Stimulated activated naive CD8-positive, alpha-beta T cell treated with anti-CD3 and anti-CD28 coated beads, Interleukin-15, Interleukin-2, amounts not matched to agents 100 ng/mL and 50 ng/mL, for 24 hours (primary cell): ENCODE measurements around the gene AGXT2.
"Not testable (repeated sequence)": the region's sequence is repeated elsewhere in the genome, so short reads cannot be mapped to it uniquely, and the experiment has no call there.

ENCODE experiments used
- H3K27ac Mint-ChIP-seq: one replicate; pipeline ENCODE4 v1.8.0; 2021; ENCODE audit warnings: mild to moderate bottlenecking, mixed read lengths
- H3K27me3 Mint-ChIP-seq: one replicate; pipeline ENCODE4 v1.8.0; 2021; ENCODE audit warnings: mixed read lengths
- H3K36me3 Mint-ChIP-seq: one replicate; pipeline ENCODE4 v1.8.0; 2021; ENCODE audit warnings: low read depth, mixed read lengths
- H3K4me1 Mint-ChIP-seq: one replicate; pipeline ENCODE4 v1.8.0; 2021; ENCODE audit warnings: low read depth, mixed read lengths
- H3K4me3 Mint-ChIP-seq: one replicate; pipeline ENCODE4 v1.8.0; 2021; ENCODE audit warnings: mild to moderate bottlenecking, mixed read lengths
- H3K9me3 Mint-ChIP-seq: one replicate; pipeline ENCODE4 v1.8.0; 2021; ENCODE audit warnings: mixed read lengths

AGXT2 gene

DNA sequence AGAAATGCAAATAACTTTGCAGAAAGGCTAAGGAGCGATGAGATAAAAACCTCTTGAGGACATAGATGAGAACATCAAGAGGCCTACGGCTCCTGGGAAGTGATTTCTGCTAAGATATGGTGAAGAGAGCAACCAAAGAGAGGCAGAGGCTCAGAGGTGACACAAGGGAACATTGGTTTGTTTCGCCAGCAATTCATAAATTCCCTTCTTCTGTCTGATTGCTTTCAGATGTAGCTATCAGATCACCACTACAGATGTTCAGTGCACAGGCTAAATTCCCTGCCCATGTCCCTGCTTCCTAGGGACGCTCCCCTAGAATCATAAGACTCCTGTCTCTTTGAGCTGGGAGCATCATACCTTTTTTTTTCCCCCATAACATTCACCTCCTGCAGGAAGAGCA lies 11.2 kb downstream of the AGXT2 start:
- no peaks in the 10 kb centered on the region for H3K4me1 Mint-ChIP-seq
- H3K36me3 Mint-ChIP-seq, result no peaks in the 10 kb centered on the region
- H3K4me3 Mint-ChIP-seq, result no peak overlapping the region
- H3K27ac Mint-ChIP-seq, result no peak overlapping the region
- no peaks in the 10 kb centered on the region for H3K9me3 Mint-ChIP-seq
- H3K27me3 Mint-ChIP-seq, result peaks cover 34% of the 10 kb centered on the region

DNA sequence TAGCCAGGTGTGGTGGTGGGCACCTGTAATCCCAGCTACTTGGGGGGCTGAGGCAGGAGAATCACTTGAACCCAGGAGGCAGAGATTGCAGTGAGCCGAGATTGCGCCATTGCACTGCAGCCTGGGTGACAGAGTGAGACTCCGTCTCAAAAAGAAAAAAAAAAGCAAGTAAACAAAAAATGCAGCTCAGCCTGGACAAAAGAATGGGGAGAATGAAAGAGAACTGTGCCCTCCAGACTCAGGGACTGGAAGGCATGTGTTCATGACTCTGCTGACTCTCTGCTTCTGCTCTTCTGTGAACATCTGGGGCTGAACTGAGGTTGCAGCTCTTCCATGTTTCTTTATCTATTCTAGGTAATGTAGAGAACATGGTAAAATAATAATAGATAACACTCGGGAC lies 11.8 kb downstream of the AGXT2 start:
- H3K4me3 Mint-ChIP-seq, H3K4me1 Mint-ChIP-seq, H3K27ac Mint-ChIP-seq, H3K36me3 Mint-ChIP-seq, H3K9me3 Mint-ChIP-seq: not testable (repeated sequence)
- H3K27me3 Mint-ChIP-seq, result peaks cover 34% of the 10 kb centered on the region

DNA sequence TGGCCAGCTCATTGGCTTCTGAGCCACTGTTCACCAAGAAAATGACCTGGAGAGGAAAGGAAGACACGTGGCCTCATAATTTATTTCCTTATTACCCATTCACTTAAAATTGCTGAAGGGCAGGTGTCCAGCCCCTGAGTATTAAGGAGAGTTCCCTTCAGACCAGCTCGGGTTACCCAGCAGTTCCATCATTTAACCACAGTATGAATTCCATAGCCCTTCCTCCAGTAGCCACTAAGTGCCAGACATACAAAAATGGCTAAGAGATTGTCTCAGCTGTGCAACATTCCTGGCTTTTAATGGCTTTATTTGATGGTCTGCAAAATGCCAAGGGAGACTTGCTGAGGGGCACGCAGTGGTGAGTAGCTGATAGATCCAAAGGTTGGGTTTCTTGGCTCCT lies 12.5 kb downstream of the AGXT2 start:
- Mint-ChIP-seq H3K36me3 (no peaks in the 10 kb centered on the region), H3K27me3 (peaks cover 34% of the 10 kb centered on the region), H3K9me3 (no peaks in the 10 kb centered on the region), H3K4me1 (no peaks in the 10 kb centered on the region), H3K4me3 (no peak overlapping the region), H3K27ac (no peak overlapping the region)

DNA sequence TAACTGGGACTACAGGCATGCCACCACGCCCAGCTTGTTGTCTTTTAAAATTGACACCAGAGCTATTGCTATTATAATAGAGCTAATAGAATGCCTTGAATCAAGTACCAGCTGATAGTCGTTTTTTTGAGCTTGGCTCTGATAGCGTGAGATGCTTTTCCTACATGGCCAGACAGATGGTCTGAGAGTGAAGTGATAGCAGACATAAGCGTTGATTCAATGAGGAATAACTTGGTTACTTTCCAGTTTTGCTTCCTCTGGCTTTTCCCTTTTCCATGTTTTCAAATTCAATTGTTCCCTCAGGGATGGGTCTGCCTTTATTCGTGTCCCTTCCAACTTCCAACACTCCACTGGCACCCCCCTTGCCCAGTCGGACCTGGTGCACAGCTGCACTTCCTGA lies 15.4 kb downstream of the AGXT2 start:
- H3K36me3 Mint-ChIP-seq, result no peaks in the 10 kb centered on the region
- H3K27me3 Mint-ChIP-seq, result peaks cover 41% of the 10 kb centered on the region
- H3K4me3 Mint-ChIP-seq, result no peak overlapping the region
- H3K4me1 Mint-ChIP-seq, result no peaks in the 10 kb centered on the region
- H3K27ac Mint-ChIP-seq, result no peak overlapping the region
- H3K9me3 Mint-ChIP-seq, result no peaks in the 10 kb centered on the region

DNA sequence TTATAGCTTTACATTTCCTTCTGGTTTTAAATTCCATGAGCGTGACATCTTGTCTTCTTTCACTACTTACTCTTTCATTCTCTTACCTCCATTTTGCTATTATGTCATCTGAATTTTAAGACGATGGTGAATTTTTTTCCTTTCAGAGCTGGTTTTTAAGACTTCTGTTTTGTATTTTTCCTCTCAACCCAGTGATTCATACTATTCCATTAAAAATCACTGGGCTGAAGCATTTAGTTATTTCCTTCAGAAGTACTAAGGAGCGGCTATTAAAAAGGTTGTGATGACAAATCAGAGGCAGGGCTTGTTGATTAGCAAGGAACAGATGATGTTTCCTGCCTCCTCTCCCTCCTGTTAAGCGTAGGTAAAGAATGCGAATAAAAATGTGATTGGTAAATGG lies 16.5 kb downstream of the AGXT2 start:
- H3K4me1 Mint-ChIP-seq, result no peaks in the 10 kb centered on the region
- H3K9me3 Mint-ChIP-seq, result no peaks in the 10 kb centered on the region
- H3K27me3 Mint-ChIP-seq, result peaks cover 42% of the 10 kb centered on the region
- H3K27ac Mint-ChIP-seq, result no peak overlapping the region
- no peaks in the 10 kb centered on the region for H3K36me3 Mint-ChIP-seq
- no peak overlapping the region for H3K4me3 Mint-ChIP-seq

DNA sequence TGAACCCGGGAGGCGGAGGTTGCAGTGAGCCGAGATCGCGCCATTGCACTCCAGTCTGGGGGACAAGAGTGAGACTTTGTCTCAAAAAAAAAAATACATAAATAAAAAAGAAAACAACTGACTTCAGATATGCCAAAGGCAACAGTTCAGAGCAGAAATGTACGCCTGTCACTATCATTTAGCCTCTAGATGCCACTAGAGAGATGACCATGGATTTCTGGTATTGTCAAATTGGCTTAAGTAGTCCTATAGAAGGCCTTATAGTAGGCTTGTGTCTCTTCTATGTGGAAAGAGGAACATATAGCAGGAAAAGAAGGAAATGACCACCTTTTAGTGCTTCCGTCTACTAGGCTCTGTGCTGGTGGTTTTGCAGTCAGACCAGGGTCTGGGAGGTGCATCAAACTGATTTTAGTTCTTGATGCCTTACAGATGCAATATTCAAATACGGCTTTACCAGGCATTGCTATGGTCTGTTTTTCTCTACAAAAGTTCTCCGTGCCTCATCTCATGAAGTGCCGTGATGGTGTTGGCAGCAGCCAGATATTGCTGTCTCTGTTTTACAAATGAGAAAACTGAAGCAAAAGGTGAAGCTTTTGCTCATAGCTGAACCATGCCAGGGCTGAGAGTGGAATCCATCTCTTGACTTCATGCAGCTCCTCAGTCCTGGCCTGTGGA lies 17.2 kb downstream of the AGXT2 start:
- Mint-ChIP-seq H3K36me3 (no peaks in the 10 kb centered on the region), H3K4me3 (no peak overlapping the region), H3K9me3 (no peaks in the 10 kb centered on the region), H3K27me3 (peaks cover 46% of the 10 kb centered on the region), H3K4me1 (no peaks in the 10 kb centered on the region), H3K27ac (no peak overlapping the region)

DNA sequence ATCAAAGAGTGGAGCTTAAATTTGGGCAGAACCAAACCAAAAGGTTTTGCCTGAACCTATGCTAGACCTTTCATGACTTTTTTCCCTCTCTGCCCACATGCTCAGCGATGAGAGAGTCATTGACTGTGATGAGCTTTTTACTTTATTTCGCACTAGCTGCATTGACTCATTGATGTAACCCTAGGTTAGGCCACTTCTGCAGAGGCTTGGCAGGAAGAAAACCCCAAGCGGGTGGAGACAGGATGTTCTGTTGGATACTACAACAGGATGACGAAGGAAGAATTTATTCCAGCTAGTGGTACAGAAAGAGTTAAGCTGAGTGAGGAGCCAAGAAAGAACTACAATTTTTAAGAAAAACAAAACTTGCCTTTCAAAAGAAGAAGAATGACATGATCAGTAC lies 18.4 kb downstream of the AGXT2 start:
- Mint-ChIP-seq H3K27ac (no peak overlapping the region), H3K9me3 (no peaks in the 10 kb centered on the region), H3K27me3 (peaks cover 42% of the 10 kb centered on the region), H3K4me1 (no peaks in the 10 kb centered on the region), H3K4me3 (no peak overlapping the region), H3K36me3 (no peaks in the 10 kb centered on the region)

DNA sequence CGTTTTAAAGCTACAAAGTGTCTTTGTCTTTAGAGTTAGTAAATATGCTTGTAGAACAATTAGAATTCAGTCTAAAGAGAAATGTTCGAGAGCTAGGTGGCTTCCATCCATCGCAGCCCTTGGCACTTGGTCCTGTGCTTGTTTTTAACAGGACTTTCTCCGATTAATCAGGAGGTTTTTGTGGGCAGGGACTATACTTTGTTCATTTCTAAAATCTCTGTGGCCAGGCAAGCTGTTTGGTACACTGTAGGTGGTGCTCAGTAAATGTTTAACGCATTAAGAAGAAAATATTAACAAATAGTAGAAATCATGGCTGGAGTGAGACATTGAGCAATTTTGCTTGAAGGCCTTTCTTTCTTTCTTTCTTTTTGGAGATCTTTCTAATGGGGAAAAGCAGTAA lies 20.8 kb downstream of the AGXT2 start:
- Mint-ChIP-seq H3K27me3 (peaks cover 36% of the 10 kb centered on the region), H3K4me1 (no peaks in the 10 kb centered on the region), H3K36me3 (no peaks in the 10 kb centered on the region), H3K27ac (no peak overlapping the region), H3K9me3 (no peaks in the 10 kb centered on the region), H3K4me3 (no peak overlapping the region)

DNA sequence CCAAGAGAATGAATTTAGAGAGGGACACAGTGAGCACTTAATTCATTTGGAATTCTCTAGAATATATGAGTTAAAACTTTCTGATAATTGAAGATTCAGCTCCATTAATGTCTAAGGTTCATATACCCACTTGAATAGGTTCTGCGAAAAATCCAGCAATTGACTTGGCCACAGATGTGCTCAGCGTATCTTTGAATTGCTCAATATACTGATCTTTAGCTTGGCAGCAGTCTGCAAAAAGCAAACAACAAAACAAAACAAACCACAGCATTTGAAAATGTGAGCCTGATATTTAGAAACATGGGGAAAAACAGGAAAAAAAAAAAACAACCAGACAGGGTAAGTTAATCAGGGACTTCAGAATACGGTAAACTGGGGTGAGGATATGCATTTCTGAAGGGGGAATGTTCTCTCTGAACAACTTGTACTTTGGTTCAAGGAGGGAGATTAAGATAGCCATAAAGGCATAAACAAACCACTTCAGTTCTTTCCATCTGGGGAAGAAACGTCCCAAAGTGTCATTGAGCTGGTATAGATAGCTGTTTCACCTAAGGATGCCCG lies 21.4 kb downstream of the AGXT2 start:
- no peaks in the 10 kb centered on the region for H3K4me1 Mint-ChIP-seq
- no peak overlapping the region for H3K4me3 Mint-ChIP-seq
- H3K9me3 Mint-ChIP-seq, result no peaks in the 10 kb centered on the region
- H3K27me3 Mint-ChIP-seq, result peaks cover 35% of the 10 kb centered on the region
- no peaks in the 10 kb centered on the region for H3K36me3 Mint-ChIP-seq
- H3K27ac Mint-ChIP-seq, result no peak overlapping the region

DNA sequence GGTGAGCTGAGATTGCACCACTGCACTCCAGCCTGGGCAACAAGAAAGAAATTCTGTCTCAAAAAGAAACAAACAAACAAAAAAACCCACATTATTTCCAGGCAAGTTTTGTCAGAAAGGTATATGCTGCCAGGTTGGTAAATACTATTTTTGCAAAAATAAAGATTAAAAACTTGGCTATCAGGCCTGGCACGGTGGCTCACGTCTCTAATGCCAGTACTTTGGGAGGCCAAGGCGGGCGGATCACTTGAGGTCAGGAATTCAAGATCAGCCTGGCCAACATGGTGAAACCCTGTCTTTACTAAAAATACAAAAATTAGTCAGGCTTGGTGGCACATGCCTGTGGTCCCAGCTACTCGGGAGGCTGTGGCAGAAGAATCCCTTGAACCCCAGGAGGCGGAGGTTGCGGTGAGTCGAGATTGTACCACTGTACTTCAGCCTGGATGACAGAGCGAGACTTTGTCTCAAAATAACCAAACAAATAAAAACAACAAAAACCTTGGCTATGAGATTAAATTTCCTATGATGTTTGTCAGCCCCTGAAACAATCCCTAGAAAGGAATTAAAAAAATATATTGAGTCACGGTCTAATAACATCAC lies 22.7 kb downstream of the AGXT2 start:
- Mint-ChIP-seq H3K9me3 (no peaks in the 10 kb centered on the region), H3K4me1 (no peaks in the 10 kb centered on the region), H3K27me3 (peaks cover 32% of the 10 kb centered on the region), H3K36me3 (no peaks in the 10 kb centered on the region), H3K4me3 (no peak overlapping the region), H3K27ac (no peak overlapping the region)

DNA sequence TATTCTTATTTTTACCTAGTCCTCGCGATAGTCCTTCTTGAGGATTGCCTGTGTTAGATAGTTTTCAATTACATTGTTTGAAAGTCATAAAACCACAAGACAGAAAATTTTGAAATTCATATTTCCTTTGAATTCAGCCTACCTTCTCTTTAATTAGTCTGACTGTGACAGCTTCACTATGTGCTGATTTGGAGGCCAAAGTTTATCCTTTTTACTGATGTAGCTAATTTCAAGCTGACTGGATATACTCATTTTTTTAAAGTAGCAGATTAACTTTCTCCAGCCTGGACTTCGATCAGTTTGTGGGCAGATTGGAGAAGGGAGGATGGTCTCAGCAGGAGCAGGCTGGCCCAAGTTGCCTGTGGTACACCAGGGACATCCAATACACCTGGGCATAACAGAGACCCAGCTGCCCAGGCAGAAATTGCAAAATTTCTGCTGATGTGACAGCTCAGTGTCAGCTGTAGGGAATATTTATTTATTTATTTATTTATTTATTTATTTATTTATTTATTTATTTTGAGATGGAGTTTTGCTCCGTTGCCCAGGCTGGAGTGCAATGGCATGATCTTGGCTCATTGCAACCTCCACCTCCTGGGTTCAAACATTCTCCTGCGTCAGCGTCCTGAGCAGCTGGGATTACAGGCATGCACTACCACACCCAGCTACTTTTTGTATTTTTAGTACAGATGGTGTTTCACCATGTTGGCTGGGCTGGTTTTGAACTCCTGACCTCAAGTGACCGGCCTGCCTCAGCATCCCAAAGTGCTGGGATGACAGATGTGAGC lies 24.2 kb downstream of the AGXT2 start:
- Mint-ChIP-seq H3K4me1 (no peaks in the 10 kb centered on the region), H3K4me3 (no peak overlapping the region), H3K27me3 (peaks cover 20% of the 10 kb centered on the region), H3K9me3 (no peaks in the 10 kb centered on the region), H3K27ac (no peak overlapping the region), H3K36me3 (no peaks in the 10 kb centered on the region)

DNA sequence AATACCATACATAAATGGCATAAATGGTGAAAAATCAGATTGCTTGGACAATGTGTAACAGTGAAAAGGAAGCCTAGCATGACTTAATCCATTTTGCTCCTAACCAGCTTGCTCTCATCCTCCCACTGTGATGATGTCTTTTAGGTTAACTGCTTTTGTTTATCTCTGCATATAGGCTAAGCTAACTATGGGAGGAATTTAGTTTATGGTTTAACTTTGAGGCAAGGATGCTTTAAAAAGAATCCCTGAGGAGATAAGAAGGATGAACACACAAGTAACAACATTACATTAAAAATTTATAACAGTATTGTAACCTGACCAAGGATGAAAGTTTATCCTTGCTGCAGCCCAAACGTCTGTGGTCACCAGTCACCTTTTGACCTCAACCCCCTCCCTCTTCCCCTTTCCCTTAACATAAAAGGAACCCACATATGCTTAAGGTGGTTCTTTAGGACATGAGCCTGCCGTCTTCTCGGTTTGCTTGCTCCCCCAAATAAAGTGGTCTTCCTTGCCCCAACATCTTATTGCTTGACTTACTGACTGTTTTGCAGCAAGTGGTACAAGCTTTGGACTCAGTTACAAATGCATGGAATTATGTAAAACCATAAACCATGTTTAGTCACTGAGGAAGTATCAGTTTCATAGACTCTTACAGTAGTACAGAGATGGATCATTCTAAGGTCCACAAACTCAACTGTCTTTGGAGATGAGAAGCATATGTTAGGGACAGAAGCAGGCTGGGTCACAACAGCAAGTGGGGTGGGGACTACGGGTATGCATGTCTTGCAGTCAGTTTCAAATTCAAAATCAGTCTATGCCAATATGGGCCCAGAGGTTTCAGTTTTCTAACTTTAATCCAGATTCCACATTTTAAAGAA lies 31.3 kb downstream of the AGXT2 start:
- H3K4me3 Mint-ChIP-seq, result no peak overlapping the region

DNA sequence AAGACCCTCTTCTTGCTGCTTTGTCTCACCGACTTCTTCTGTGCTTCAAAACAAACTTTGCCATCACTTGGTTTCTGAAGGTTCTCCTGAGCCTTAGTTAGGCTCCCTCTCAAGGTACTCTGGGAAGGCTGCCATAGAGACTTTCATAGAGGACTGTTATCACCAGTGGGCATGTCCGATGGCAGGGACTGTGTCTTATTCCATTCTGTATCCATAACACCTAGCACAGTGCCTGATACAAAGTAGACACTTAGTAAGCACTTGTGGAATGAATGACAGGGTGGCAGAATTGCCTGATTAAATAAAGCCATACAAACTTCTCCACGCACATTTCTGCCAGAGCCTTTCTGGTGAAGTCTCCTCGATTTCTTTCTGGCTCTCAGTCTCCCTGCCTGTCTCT lies 32.7 kb downstream of the AGXT2 start:
- no peak overlapping the region for H3K4me3 Mint-ChIP-seq
- peaks cover 5% of the 10 kb centered on the region for H3K9me3 Mint-ChIP-seq
- H3K36me3 Mint-ChIP-seq, result no peaks in the 10 kb centered on the region

More for the DNA sequence above, 31.3 kb downstream of the AGXT2 start:
- peaks cover 5% of the 10 kb centered on the region for H3K9me3 Mint-ChIP-seq
- no peaks in the 10 kb centered on the region for H3K4me1 Mint-ChIP-seq
- peaks cover 18% of the 10 kb centered on the region for H3K27me3 Mint-ChIP-seq
- no peak overlapping the region for H3K27ac Mint-ChIP-seq
- no peaks in the 10 kb centered on the region for H3K36me3 Mint-ChIP-seq

DNA sequence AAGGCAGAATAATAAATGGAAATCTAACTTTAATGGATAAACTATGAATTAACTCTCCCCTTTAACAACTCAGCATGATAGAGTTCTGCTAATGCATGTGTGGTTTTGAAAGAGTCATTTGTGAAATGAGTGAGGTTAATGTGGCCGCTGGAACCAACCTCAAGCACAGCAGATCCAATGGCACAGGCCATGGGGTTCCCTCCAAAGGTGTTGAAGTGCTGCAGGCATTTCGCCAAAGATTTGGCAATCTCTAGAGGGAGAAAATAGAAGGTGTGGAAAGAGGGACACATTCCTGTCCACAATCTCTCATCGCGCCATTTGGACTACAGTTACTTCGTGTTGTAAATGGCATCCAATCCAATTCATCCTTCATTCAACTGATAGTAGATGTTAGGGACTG lies 35.0 kb downstream of the AGXT2 start:
- Mint-ChIP-seq H3K4me1 (no peaks in the 10 kb centered on the region), H3K9me3 (peaks cover 8% of the 10 kb centered on the region), H3K27ac (no peak overlapping the region), H3K36me3 (no peaks in the 10 kb centered on the region), H3K27me3 (peaks cover 35% of the 10 kb centered on the region), H3K4me3 (no peak overlapping the region)

More for the DNA sequence above, 32.7 kb downstream of the AGXT2 start:
- no peaks in the 10 kb centered on the region for H3K4me1 Mint-ChIP-seq
- peaks cover 18% of the 10 kb centered on the region for H3K27me3 Mint-ChIP-seq
- no peak overlapping the region for H3K27ac Mint-ChIP-seq
